HS-5 (cell line): ENCODE data around the gene DNAJA3.

Source experiments
- DNase-seq: peaks from one replicate; pipeline ENCODE4 v3.0.0-alpha.2; 2012; ENCODE audit warnings: low read depth

DNAJA3 gene

GRCh38 chr16:4435337-4436067, 9.8 kb downstream of the DNAJA3 start:
- DNase-seq: no peak

GRCh38 chr16:4437366-4437765, 11.7 kb downstream of the DNAJA3 start:
- DNase-seq: no peak

- no peak for DNase-seq
These were observed 16.7 kb downstream of the DNAJA3 start for GRCh38 chr16:4442371-4442770.

- no peak for DNase-seq
These were observed 17.6 kb downstream of the DNAJA3 start for GRCh38 chr16:4443271-4443670.

GRCh38 chr16:4443986-4444385, 18.3 kb downstream of the DNAJA3 start:
- DNase-seq: no peak

- DNase-seq: no peak
These were observed 24.8 kb downstream of the DNAJA3 start for GRCh38 chr16:4450430-4450829.

- DNase-seq: no peak
These were observed 25.4 kb downstream of the DNAJA3 start for GRCh38 chr16:4450931-4451519.

- no peak for DNase-seq
These were observed 27.0 kb downstream of the DNAJA3 start for GRCh38 chr16:4452674-4453073.

- no peak for DNase-seq
These were observed 29.0 kb downstream of the DNAJA3 start for GRCh38 chr16:4454623-4455022.

- DNase-seq: no peak
These were observed 29.4 kb downstream of the DNAJA3 start for GRCh38 chr16:4455081-4455480.

GRCh38 chr16:4455951-4456350, 30.3 kb downstream of the DNAJA3 start:
- DNase-seq: no peak

- DNase-seq: no peak
These were observed 35.2 kb downstream of the DNAJA3 start for GRCh38 chr16:4460936-4461249.

- no peak for DNase-seq
These were observed 35.8 kb downstream of the DNAJA3 start for GRCh38 chr16:4461250-4462085.

GRCh38 chr16:4463522-4464163, 38.0 kb downstream of the DNAJA3 start:
- no peak for DNase-seq

GRCh38 chr16:4465977-4466779, 40.5 kb downstream of the DNAJA3 start:
- DNase-seq: no peak

- no peak for DNase-seq
These were observed 42.2 kb downstream of the DNAJA3 start for GRCh38 chr16:4467916-4468315.

- no peak for DNase-seq
These were observed 43.3 kb downstream of the DNAJA3 start for GRCh38 chr16:4468972-4469371.

- no peak for DNase-seq
These were observed 46.2 kb downstream of the DNAJA3 start for GRCh38 chr16:4471869-4472268.

- DNase-seq: no peak
These were observed 47.2 kb downstream of the DNAJA3 start for GRCh38 chr16:4472880-4473279.

- DNase-seq: peak; percentile 73
These were observed 48.7 kb downstream of the DNAJA3 start, which contains the start of gene NMRAL1 for GRCh38 chr16:4474192-4474961. NMRAL1 (minus strand) TSS chr16:4474625; CDS start chr16:4474132, 493 bp downstream.
